GM19452 (cell line): Measurements from ENCODE around the gene GRIK4.
A peak's percentile ranks its signal among the peaks of the same experiment; 100 is the strongest.

Experiments used
- ATAC-seq: cut with Tn5 transposase; IDR thresholded peaks from one replicate; pipeline ENCODE4 v1.9.1; 2021; ENCODE audit not compliant: unreplicated experiment

The GRIK4 gene

DNA sequence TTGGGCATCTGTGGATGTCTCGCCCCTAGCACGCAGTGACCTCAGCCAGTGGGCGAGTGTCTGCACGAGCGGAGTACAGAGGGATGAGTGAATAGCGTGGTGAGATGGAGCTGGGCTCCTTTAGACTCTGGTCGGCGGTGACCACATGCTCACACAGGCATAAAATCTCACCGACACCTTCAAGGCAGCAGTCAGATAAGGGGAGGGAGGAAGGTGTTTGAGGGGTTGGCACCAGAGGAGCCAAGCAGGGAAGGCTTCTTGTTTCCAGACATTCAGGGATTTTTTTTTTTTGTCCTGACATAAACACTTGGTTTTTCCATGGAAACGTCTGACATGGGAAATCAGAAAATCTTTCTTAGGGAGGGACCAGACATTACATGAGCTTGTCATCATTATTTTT lies 35.8 kb downstream of the GRIK4 start:
- no peak for ATAC-seq

DNA sequence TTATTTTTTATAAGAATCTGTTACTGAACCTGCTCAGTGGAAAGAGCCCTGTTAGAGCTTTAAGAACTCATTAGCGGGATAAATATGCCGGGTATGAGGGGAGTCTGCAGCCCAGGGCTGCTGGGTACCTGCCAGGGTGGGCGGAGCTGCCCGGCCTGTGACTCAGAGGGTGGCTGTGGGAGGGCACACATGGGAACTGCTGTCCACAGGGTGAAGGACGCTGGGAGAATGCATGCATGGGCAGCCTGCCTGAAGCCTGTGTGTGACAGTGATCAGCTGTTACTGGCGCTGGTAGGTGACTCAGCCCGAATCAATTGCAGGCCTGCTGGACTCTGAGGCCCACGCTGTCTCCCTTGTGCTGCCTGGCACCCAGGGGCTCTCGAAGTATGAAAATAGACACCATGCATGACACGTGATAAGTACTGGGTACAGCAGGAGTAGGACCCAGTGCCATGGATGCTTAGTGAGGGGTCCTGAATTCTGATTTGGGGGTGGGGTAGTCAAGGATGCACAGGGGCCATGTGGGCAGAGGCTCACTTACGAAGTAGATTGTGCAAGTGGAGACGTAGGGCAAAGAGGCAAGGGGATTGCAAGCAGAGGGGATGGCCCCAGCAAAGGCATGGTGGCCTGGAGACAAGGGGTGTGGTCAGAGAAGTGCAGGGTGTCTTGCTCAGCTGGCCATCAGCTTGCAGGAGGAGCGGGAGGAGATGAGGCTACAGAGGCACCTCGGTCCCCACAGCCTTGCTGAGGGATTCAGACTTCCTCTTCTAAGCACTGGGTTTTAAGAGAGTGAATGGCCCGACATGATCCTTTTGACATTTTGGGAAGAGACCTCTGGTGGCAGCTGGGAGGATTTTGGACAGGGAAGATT lies 36.5 kb downstream of the GRIK4 start:
- no peak for ATAC-seq

DNA sequence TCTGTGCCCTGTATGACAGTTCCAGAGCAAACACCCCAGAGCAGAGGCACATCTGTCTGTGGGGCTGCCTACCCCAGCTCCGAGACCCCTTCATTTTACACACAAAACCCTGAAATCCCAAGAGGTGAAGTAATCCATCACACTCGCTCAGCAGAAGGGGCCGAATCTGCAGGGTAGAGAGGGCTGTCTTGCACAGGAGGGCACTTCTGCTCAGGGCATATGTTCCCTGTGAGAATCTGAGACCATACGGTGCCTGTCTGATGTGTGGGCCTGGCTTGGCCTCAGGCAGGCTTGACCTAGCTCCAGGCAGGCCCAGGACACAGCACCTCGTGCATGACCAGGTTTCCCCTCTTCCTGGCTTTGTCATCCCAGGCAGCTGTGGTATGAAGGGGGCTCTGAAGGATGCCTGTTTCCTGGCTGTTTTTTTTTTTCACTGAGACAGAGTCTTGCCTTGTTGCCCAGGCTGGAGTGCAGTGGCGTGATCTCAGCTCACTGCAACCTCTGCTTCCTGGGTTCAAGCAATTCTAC lies 37.2 kb downstream of the GRIK4 start:
- no peak for ATAC-seq

DNA sequence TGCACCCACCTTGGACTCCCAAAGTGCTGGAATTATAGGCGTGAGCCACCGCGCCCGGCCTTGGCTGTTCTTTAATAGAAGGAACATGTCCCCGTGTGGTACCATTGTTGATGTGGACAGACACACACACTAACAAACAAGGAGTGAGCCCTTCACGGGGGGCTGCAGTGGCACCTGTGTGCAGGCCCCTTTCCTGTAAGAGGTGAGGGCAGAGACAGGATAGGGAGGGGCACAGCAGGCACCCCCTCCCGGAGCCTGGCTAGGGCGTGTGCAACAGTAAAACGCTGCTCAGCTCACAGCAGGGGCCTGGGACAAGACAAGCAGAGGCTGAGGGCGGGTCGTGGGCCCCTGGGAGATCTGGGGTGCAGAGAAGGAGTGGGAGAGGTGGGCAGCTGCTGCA lies 37.8 kb downstream of the GRIK4 start:
- no peak for ATAC-seq

DNA sequence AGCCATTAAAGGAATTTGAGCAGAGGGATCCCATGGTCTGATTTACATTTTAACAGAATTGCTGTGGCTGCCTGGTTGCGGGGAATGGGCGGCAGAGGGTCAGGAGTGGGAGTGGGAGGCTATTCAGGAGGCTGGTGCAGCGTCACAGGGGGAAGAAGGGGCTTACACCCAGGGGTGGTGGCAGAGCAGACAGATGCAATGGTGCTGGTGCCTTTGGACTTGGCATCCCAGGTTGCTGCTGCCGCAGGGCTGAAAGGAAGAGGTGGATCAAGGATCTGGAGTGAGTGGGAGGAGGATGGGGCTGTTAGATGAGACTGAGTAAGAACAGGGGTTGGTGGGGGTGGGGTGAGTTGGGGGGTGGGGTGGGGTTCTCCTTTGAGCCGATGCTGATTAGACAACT lies 38.5 kb downstream of the GRIK4 start:
- no peak for ATAC-seq

DNA sequence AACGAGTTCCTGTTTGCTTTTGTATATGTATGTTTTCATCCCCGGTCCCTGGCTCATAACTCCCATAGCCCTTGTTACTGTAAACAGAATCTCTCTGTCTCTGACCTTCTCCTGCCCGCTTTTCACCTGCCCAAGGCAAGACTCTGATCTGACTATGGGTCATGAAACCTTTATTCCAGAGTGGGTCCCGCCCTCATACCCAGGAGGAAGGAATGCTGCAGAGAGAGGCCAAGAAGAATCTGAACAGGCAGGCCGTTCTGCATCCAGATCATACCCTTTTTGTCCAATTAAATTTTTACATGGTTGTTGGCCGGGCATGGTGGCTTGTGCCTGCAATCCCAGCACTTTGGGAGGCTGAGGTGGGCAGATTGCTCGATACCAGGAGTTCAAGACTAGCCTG lies 39.6 kb downstream of the GRIK4 start:
- no peak for ATAC-seq

DNA sequence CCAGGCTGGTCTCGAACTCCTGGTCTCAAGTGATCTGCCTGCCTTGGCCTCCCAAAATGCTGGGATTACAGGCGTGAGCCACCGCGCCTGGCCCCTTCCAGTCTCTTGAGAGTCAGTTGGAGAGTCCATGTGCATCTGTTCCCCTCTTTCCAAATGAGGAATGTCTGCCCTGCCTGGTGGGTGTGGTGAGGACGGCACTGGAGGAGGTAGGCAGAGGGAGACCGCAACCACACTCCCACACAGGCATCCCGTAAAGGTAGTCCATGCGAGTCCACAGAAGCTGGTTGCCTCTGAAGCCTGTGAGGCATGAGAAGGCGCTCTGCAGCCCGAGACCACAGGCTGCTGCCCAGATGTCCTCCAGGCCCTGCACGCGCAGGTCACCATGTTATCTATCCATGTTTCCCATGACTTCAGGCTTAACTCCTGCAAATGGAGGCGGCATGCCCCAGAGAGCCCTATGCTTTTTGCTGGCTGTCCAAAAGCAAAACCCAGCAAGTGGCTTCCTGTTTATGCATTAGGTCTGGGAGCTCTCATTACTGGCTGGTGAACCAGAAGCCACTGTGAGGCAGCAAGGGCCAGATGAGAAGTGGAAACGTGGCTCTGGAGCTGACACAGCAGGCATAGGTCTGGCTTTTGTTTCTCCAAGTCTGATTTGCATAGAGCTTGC lies 43.4 kb downstream of the GRIK4 start:
- ATAC-seq, result no peak

DNA sequence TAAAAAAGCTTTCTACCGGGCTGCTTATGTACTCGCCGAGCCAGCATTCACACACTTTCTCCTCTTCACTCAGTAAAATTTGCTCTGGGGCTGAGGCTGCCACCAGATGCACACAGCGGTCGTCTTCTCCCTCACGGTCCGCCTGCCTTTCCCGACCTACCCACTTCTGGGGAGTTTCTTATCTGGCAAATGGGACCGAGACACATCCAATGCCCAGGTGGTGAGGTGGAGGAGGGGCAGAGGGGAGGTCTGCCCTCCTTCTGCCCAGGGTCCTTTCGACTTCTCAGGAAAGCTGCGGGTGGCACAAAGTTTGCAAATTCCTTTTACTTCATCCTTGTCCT lies 43.9 kb downstream of the GRIK4 start:
- ATAC-seq, result no peak

DNA sequence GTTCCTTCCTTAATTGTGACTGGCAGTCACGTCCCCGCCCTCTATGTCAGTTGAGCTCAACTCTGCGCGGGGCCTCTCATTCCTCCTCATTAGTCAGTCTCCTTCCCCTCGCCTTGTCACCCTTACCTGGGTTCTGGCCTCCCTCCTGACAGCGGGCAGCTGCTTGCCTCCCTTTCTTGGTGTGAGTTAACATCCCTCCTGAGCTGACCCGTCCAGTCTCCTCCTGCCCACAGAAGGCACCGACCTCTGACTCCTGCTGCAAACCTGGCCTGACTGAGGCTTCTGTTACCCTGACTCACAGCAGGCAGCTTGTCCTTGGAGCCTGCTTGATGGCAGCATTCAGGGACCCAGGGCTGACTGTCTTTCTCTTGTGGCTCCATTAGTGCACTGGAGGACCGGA lies 45.2 kb downstream of the GRIK4 start:
- no peak for ATAC-seq

DNA sequence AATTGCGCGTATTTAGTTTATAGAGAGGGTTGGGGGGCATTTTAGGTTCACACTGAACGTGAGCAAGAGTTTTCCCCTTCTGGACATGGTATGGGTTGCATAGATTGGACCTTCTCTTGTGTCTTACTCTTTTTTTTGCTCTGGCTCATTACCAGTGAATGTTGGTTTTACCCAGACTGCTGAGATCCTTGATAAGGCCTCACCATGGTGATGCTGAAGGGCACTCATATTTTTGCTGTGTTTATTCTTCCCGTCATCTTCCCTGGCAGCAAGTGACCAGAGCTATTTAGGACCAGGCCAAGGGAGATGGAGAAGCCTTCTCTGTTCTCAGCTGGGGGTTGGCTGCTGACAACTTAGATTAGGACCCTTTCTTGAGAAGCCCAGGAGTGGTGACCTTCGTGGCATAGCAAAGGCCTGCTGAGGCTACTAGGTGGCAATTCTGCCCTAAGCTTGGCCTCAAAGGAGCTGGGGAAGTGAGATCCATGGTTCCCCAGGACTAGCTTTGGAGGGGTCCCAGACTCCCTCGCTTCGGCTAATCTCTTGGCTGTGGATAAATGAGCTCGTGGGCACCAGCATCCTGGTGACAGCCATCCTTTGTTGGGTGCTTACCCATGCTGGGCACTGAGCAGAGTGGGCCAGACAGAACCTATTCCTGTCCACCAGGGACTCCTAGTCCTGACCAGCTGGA lies 47.3 kb downstream of the GRIK4 start:
- no peak for ATAC-seq

DNA sequence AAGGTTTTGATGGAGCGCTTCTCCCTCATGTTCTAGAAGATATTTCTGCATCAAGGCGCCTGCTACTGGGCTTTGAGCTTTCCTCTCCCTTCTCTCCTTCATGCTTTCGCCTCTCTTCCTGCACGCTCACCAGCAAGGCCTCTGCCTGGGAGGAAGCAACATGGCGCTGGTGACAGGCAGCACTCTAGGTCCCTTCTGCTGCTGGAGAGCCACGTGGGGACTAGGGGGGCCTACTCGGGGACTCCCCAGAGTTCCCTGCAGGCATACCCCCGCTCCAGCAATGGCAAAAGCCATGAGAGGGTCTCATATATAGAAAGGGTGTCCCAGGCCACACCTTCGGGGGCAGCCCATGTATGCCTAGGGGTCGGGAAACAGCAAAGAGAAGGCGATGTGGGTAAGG lies 49.7 kb downstream of the GRIK4 start:
- no peak for ATAC-seq

DNA sequence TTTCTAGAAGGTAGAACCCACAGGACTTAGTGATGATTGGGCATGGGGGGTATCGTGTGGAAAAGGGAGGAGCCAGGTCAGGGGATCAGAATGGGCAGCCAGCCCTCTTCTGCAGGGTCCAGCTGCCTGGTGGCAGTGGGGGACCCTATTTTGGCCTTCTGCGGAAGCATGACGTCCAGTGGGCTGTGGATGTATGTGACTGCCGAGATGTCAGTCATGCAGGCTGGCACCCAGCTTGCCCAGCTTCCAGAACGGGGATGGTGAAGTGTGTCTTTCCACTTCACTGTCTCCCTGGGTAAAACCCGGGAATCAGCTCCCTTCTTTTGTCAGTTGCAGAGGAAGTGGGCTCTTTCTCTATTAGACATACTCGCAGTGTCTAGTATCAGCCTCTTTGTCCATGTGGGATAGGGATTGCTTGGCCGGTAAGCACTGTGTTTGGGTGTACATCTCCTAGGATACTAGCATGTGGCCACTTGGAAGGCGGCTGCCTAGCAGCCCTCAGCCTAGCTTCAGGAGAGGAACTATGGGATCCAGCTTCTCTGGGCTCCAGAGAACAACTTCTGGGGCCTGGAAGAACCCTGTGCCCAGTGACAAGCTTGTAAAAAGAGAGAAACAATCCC lies 51.4 kb downstream of the GRIK4 start:
- ATAC-seq, result no peak

DNA sequence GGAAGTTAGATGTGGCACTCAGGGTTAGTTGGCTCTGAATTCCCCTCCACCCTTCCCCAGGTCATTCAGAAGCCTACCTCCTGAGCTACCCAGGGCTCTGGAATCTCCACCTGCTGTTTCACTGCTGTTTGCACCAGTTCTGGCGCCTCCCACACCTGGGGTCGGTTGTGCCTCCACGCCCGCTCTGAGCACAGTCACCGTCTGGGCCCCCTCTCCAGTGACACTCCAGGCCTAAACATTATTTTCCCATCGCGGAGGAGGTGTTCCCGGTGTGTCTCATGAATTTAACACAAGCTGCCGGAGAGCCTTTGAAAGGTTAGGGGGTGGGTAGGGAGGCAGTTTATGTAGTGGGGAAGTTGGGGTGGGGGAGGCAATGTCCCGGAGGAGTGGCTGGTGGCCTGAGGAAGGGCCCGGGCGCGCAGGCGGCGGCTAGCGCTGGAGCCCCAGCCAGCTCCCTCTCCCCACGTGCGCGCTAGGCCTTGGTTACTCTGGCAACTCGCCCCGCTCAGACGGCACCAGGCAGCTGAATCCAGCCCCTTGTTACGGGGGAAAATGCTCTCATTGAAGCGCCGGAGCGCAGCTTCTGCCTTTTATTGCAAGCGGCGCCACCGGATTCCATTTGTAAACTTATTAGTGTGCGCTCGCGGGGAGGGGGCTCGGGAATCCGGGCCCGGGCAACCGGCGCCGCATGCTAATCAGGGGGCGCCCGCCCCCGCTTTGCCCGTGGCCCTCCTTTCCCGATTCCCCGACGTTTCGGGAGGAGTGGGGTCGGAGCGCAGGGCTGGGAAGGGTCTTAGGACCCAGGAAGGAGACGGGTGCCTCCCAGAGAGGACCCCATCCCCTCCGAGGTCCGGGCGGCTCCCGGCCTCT lies 52.4 kb downstream of the GRIK4 start:
- ATAC-seq, result no peak

DNA sequence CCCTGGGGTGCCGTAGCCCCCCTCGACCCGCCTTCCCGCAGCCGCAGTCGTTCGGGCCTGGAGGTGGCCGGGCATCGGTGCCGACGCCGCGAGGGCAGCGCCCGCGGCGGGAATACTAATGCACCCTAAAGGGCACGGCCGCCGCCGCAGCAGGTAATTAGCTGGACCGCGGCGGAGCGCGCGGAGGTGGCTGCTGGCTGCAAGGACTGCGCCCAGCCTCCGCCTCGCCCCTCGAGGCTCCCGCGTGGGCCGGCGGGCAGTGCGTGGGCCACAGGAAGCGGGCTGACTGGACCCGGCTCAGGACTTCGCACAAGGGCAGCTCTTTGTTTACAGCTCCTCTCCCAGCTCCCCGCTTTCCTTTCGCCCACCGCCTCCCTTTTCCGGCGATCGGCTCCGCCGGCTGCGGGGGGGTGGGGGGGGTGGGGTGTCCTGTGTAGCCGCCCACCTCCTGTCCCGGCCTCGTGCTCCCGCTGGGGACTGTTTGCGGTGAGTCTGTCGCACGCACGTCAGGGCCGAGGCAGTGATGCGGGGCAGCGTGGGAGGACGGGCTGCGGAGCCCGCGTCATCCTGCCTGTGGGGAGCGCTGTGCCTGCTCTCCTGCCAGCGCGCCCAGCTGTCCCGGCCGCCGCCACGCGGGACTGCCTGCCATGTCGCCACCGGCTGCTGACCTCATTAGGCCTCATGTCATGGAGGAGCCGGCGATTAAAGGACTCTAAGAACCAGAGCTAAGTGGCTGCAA lies 53.2 kb downstream of the GRIK4 start:
- ATAC-seq, result peak; percentile 66

DNA sequence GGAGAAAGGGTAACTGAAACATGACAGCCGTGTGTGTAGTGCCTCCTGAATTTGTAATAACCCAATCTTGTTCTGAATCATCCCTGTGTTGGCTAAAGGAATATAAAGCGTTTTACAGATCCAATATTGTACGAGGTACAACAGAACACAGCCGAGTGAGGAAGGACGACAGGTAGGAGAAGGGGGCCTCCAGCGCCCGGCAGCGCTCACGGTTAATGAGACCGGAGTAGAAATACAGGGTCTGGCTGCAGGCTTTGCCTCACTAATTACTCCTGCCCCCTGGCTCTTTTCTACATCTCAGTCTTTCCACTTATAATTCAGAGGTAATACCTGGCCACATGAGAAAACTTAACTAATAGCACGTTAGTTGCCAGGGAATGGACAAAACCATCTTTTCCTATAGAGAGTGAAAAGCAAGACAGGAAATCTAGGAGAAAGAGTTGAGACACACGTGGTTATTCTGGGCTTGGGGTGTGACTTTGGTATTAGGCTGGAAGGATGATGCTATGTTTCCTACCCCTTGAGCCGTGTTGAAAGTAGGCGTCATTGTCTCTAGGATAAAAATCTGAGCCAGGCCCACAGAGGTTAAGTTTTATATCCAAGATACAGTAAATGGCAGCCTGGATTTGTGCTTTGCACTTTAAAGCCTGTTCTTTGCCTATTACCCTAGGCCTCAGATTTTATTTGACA lies 54.1 kb downstream of the GRIK4 start:
- no peak for ATAC-seq

DNA sequence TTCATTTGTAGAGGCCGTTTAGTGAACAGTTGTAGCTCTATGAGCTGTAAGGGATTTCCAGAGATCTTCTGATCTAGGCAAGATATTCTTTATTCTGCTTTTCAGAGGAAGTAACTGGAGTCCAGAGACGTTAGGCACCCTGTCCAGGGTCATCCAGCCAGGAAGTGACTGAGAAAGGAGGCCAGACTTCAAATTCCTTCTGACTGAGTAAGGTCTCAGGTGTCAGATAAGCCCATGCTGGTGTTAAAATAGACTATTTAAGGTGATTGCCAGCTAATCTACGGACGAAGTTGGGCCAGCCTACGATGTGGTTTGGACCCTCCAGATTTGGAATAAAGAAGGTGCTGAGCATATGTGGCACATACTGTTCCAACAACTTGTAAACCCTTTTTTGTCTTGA lies 54.6 kb downstream of the GRIK4 start:
- no peak for ATAC-seq

DNA sequence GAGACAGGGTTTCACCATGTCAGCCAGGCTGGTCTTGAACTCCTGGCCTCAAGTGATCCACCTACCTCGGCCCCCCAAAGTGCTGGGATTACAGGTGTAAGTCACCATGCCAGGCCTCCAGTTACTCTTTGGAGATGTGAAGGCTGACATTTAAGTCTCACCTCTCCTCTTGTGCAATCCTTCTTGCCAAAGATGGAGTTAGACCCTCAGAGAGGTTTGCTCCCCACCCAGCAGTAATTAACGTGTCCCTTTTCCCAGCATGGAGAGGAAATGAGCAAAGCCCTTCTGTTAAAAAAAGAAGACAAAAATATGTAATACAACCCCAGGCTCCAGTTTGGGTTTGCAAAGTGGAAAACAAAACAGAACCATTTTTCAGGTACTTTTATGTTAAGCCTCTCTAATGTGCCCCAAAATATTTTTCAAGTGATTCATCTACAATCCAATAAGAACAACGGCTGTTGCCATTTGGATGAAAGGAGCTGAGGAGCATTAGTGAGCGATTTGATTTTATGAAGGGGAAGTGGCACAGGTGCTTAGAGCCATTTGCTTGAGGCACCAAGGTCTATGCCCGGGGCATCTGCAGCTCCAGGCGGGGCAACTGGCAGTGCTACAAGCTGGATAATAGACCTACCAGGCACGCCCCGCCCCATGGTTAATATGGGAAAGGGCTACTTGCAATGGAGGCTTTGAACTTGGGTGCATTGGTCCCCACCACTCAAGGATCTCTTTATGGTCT lies 57.2 kb downstream of the GRIK4 start:
- no peak for ATAC-seq

DNA sequence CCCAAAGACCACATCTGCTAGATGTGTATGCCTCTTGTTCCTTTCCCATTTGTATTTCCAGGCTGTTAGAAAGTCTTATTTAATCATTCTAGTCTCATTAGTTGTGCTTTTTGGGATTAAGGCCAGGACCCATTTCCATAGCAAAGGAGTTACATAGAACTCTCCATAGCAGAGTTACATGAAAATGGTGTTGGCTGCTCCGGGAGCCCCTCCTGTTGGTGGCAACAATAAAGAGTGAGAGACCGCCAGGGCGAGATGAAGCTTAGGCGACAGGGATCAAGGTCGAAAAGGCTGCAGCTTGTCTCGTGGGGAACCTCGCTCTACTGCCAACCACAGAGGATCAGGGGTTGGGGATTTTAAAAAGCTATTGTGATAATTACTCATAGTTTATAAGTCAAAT lies 58.3 kb downstream of the GRIK4 start:
- no peak for ATAC-seq

DNA sequence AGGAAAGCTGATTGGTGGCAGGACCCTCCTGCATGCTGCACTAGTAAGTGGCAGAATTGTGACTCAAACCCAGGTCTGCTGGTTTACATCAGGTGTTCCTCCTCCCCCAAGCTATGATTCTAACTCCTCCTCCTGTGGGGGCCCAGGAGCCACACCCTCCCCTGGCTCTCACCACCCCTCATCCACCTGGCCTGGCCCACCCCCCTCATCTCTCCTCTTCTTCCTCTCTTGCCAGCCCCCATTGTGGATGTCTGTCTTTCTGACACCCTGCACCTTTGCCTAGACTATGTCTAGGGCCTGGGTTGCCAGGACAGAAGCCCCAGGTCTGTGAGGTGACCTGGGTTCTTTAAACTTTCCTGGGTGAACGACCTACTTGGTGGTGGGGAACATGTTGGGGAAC lies 59.9 kb downstream of the GRIK4 start:
- no peak for ATAC-seq
